K562 (cell line): Measurements from ENCODE around the gene PSD4. TPM values are rescaled to one million over a fixed set of nuclear protein-coding genes. Genes with fewer than 3 reads are reported as not detected.

ENCODE experiments used
- ATAC-seq: fragments of 200-7000 bp; cut with Tn5 transposase; 3 replicates; pipeline ENCODE4 v1.9.1; 2020; ENCODE audit warnings: moderate library complexity
- BruUV-seq: library from RNA; stranded (reverse); fragments of 400-500 nt; replicated peaks from 2 replicates; lab custom pipeline; 2021; lab: Mats Ljungman, UMichigan
- CTCF ChIA-PET: fragments of 300-600 bp; formaldehyde crosslinking; extraction: SDS; loops from one replicate; lab custom pipeline; 2021; ENCODE audit warnings: low intra/inter-chr PET ratio; lab: Yijun Ruan, JAX
- POLR2A ChIA-PET: fragments of 300-600, 350-650 bp; sonication (Branson Sonifier 250); formaldehyde crosslinking; extraction: SDS; loops from one replicate; lab custom pipeline; 2021; ENCODE audit warnings: antibody characterized with exemption, inconsistent platforms; lab: Yijun Ruan, JAX
- DNase-seq, 4 experiments: peaks; one replicate each; pipeline versions ENCODE4 v3.0.0 to v3.0.0-alpha.2; 2011 to 2018; ENCODE audit warnings: low spot score in 3 of 4, mixed read lengths in 3 of 4; ENCODE audit errors: extremely low read depth in 1 of 4
- FAIRE-seq: peaks from 2 replicates; lab custom pipeline; 2011; peaks lifted over from hg19 to GRCh38; lab: Jason Lieb, UNC
- H2AFZ ChIP-seq: 2 replicates; pipeline ENCODE4 v1.6.0; 2011; ENCODE audit warnings: low read depth, low read length, control low read depth, inconsistent platforms
- H3K27ac ChIP-seq: fragments of 200-600 bp; 3 replicates; pipeline ENCODE4 v1.8.0; 2011; ENCODE audit warnings: low read depth, mild to moderate bottlenecking, control low read depth, inconsistent platforms, low read length, moderate library complexity, mixed read lengths; ENCODE audit errors: extremely low read depth
- H3K27me3 ChIP-seq, 2 experiments: fragments of 300-600 bp in 1 of 2; 2 replicates in 1 of 2; 3 replicates in 1 of 2; pipeline versions ENCODE4 v1.6.0 to v1.8.0; 2011; ENCODE audit warnings: inconsistent platforms in 2 of 2, low read length in 2 of 2, mild to moderate bottlenecking in 1 of 2, mixed read lengths in 1 of 2, moderate library complexity in 1 of 2; ENCODE audit not compliant: control insufficient read depth in 2 of 2, insufficient read depth in 2 of 2
- H3K36me3 ChIP-seq: fragments of 300-600 bp; 3 replicates; pipeline ENCODE4 v1.8.0; 2011; ENCODE audit warnings: mild to moderate bottlenecking, low read length, inconsistent platforms; ENCODE audit not compliant: control insufficient read depth, insufficient read depth
- H3K4me1 ChIP-seq, 2 experiments: fragments of 200-600 bp in 1 of 2; replicated peaks in 1 of 2; 2 replicates in 1 of 2; 3 replicates in 1 of 2; pipeline versions ENCODE4 v1.5.1 to v1.8.0; 2011; ENCODE audit warnings: inconsistent platforms in 2 of 2, low read length in 2 of 2, mild to moderate bottlenecking in 1 of 2, mixed read lengths in 1 of 2, moderate library complexity in 1 of 2; ENCODE audit not compliant: control insufficient read depth in 2 of 2, insufficient read depth in 2 of 2
- H3K4me2 ChIP-seq: 2 replicates; pipeline ENCODE4 v1.6.1; 2011; ENCODE audit warnings: low read length, control low read depth, inconsistent platforms, mixed read lengths; ENCODE audit not compliant: insufficient read depth
- H3K4me3 ChIP-seq: fragments of 200-600 bp; sonication (generic), shearing (Covaris generic); 2 replicates; pipeline ENCODE4 v1.5.1; 2016; ENCODE audit warnings: control low read depth, inconsistent platforms
- H3K79me2 ChIP-seq: fragments of 200-600 bp; 3 replicates; pipeline ENCODE4 v1.8.0; 2011; ENCODE audit warnings: low read length, inconsistent platforms; ENCODE audit not compliant: control insufficient read depth, insufficient read depth
- H3K9ac ChIP-seq, 2 experiments: 2 replicates each; pipeline versions ENCODE4 v1.6.0 to v1.6.1; 2011; ENCODE audit warnings: low read depth in 2 of 2, low read length in 2 of 2, control low read depth in 1 of 2, inconsistent platforms in 1 of 2, mild to moderate bottlenecking in 1 of 2, mixed read lengths in 1 of 2; ENCODE audit not compliant: insufficient read depth in 1 of 2
- H3K9me1 ChIP-seq: one replicate; pipeline ENCODE4 v1.6.0; 2011; ENCODE audit warnings: inconsistent platforms, mild to moderate bottlenecking, low read length, moderate library complexity; ENCODE audit not compliant: control insufficient read depth, insufficient read depth
- H3K9me3 ChIP-seq: replicated peaks from 2 replicates; pipeline ENCODE4 v1.5.1; 2011; ENCODE audit warnings: low read depth, low read length, inconsistent platforms; ENCODE audit not compliant: control insufficient read depth, insufficient read depth
- H4K20me1 ChIP-seq: replicated peaks from 2 replicates; pipeline ENCODE4 v1.6.1; 2011; ENCODE audit warnings: low read length, inconsistent platforms, mixed read lengths; ENCODE audit not compliant: control insufficient read depth, insufficient read depth
- DACH1 ChIP-seq: fragments of 450-650 bp; IDR thresholded peaks from 2 replicates; pipeline ENCODE4 v1.6.1; 2018; ENCODE audit not compliant: partially characterized antibody
- E4F1 ChIP-seq: fragments of 250-450 bp; sonication (Bioruptor Pico); IDR thresholded peaks from 2 replicates; pipeline ENCODE4 v1.5.0; 2021; ENCODE audit warnings: mild to moderate bottlenecking, borderline replicate concordance
- FOXJ2 ChIP-seq: fragments of 200-800 bp; sonication (Bioruptor generic); IDR thresholded peaks from 2 replicates; pipeline ENCODE4 v1.6.1; 2016; ENCODE audit warnings: missing genetic modification characterization, missing compliant biosample characterization
- KLF10 ChIP-seq: fragments of 250-450 bp; sonication (Bioruptor Pico); IDR thresholded peaks from 2 replicates; pipeline ENCODE4 v1.6.1; 2021; ENCODE audit warnings: matching md5 sums
- NR3C1 ChIP-seq: sonication (generic); formaldehyde crosslinking; IDR thresholded peaks from 2 replicates; pipeline ENCODE4 v1.8.1; 2022; ENCODE audit warnings: missing genetic modification reagents
- RAD51 ChIP-seq: fragments of 450-650 bp; IDR thresholded peaks from 2 replicates; pipeline ENCODE4 v1.7.1; 2016; ENCODE audit warnings: low read depth, mild to moderate bottlenecking, borderline replicate concordance
- RBBP5 ChIP-seq: fragments of 200-600 bp; sonication (generic); IDR thresholded peaks from 2 replicates; pipeline ENCODE4 v1.6.1; 2012; ENCODE audit warnings: borderline replicate concordance, mild to moderate bottlenecking, low read length, control low read depth, inconsistent platforms; ENCODE audit not compliant: insufficient read depth, poor library complexity, severe bottlenecking
- RCOR1 ChIP-seq, 2 experiments: IDR thresholded peaks; 2 replicates each; pipeline ENCODE4 v1.6.1; 2012; ENCODE audit warnings: low read depth in 2 of 2, low read length in 2 of 2, borderline replicate concordance in 1 of 2, improper control_type of control experiment in 1 of 2
- SAFB ChIP-seq: fragments of 200-400 bp; formaldehyde crosslinking; IDR thresholded peaks from 2 replicates; pipeline ENCODE4 v1.6.1; 2017; ENCODE audit warnings: low read depth, low read length, borderline replicate concordance
- TAF7 ChIP-seq: fragments of 450-650 bp; IDR thresholded peaks from 2 replicates; pipeline ENCODE4 v1.6.1; 2016; ENCODE audit warnings: missing genetic modification characterization, missing compliant biosample characterization
- ZBTB33 ChIP-seq: sonication (generic); formaldehyde crosslinking; IDR thresholded peaks from 2 replicates; pipeline ENCODE4 v1.8.1; 2023; ENCODE audit warnings: mild to moderate bottlenecking, missing genetic modification reagents
- ZBTB5 ChIP-seq: fragments of 450-650 bp; IDR thresholded peaks from 2 replicates; pipeline ENCODE4 v1.6.1; 2017; ENCODE audit warnings: antibody characterized with exemption
- ZKSCAN1 ChIP-seq: fragments of 150-350 bp; IDR thresholded peaks from 2 replicates; pipeline ENCODE4 v1.6.1; 2016; ENCODE audit warnings: low read depth, low read length
- ZNF121 ChIP-seq: sonication (generic); formaldehyde crosslinking; conservative IDR thresholded peaks from 2 replicates; pipeline ENCODE4 v1.8.0; 2022; ENCODE audit warnings: missing genetic modification reagents
- ZNF175 ChIP-seq: fragments of 200-800 bp; sonication (Bioruptor generic); IDR thresholded peaks from 2 replicates; pipeline ENCODE4 v1.6.1; 2016; ENCODE audit warnings: low read depth, mild to moderate bottlenecking, missing genetic modification characterization, missing compliant biosample characterization
- ZNF311 ChIP-seq: fragments of 250-450 bp; sonication (Bioruptor Pico); IDR thresholded peaks from 2 replicates; pipeline ENCODE4 v1.4.0; 2020; ENCODE audit warnings: mild to moderate bottlenecking, moderate library complexity
- WGBS: fragments of 100-300 bp; shearing (Covaris generic); methylation state at CpG from one replicate; pipeline ENCODE4 v1.1.6; 2016; ENCODE audit warnings: low coverage, mixed read lengths; ENCODE audit not compliant: insufficient coverage; ENCODE audit errors: missing lambda C conversion rate; 5-methylcytosine and 5-hydroxymethylcytosine counted together
- in situ Hi-C: fragments of 300-500 bp; cut with MboI; formaldehyde crosslinking; loops from 4 replicates; pipeline ENCODE4 v1.15.0; 2018; ENCODE audit warnings: inconsistent platforms, mixed read lengths
- intact Hi-C: fragments of 100-400 bp; cut with micrococcal nuclease; formaldehyde crosslinking; loops from 2 replicates; pipeline ENCODE4 v1.14.2; 2022
- polyA plus RNA-seq, 8 experiments: library from polyadenylated mRNA; depleted of rRNA in 4 of 8; stranded (reverse) in 5 of 8; unstranded in 3 of 8; fragments of >200 nt; fragmentation: Nextera tagmentation in 2 of 8; fragmentation: Illumina TruSeq in 1 of 8; extraction: Ambion mirVana in 2 of 8; extraction: Trizol in 1 of 8; gene quantifications; 2 replicates each; pipeline versions ENCODE4 v1.2.1 to v1.2.3, GENCODE V29; 2011 to 2014; ENCODE audit warnings: inconsistent platforms in 1 of 8, missing spikeins in 1 of 8
- total RNA-seq, 7 experiments: library from RNA; depleted of rRNA in 6 of 7; stranded (reverse); fragments of >200 nt in 6 of 7; fragmentation: Illumina TruSeq in 2 of 7; extraction: Trizol in 2 of 7; gene quantifications; 2 replicates each; pipeline versions ENCODE4 v1.2.1 to v1.2.3, GENCODE V29; 2011 to 2021; ENCODE audit warnings: low replicate concordance in 1 of 7

Gene PSD4
- total and polyA plus RNA-seq, 9 of the 15 experiments (the other 6 are each of a cell fraction or from before 2014, with no cell fraction given), result 0.46 to 54.0 (median 20.8) TPM

GRCh38 chr2:113227698-113228097, 53.9 kb downstream of the PSD4 start:
- intact Hi-C loops (loop anchor here (5.0 kb wide), 1 partner anchor 90 kb away; no protein-coding TSS in a partner anchor), in situ Hi-C loops (no loop called here)
- no peaks in the 10 kb centered on the region for H3K9me3 ChIP-seq
- no peak overlapping the region for H3K4me2 ChIP-seq
- H3K27me3 ChIP-seq, result no peaks in the 10 kb centered on the region
- H4K20me1 ChIP-seq, result no peaks in the 10 kb centered on the region
- no peaks in the 10 kb centered on the region for H3K79me2 ChIP-seq
- ChIA-PET POLR2A (interaction anchor here (1.0 kb wide), 1 partner anchor 23 kb away, joined by 4 read pairs; no protein-coding TSS in a partner anchor), CTCF (no interaction called here)
- H3K9ac ChIP-seq, result no peak overlapping the region
- BruUV-seq, result no TSS peak
- FAIRE-seq, result no peak
- H3K4me3 ChIP-seq, result no peak overlapping the region
- no peaks in the 10 kb centered on the region for H3K9me1 ChIP-seq
- no peak for DNase-seq
- H3K36me3 ChIP-seq, result no peaks in the 10 kb centered on the region
- H3K4me1 ChIP-seq, result peaks cover 6 to 9% of the 10 kb centered on the region in 2 experiments; a peak in 3 of 5 replicates
- H2AFZ ChIP-seq, result no peak overlapping the region
- 12% methylated on average over 3 of the region's 3 CpGs for WGBS
- no peak for ATAC-seq
- no peak overlapping the region for H3K27ac ChIP-seq
- TF ChIP-seq FOXJ2 (no peak), RCOR1 (IDR thresholded peaks at IDR 0.05; ENCODE audit: borderline replicate concordance in 1 of 2, low read depth in 2 of 2, low read length in 2 of 2) (no peak), ZNF311 (CRISPR knock-in tag) (no peak), ZNF175 (CRISPR knock-in tag) (no peak), ZNF121 (no peak), E4F1 (CRISPR knock-in tag) (no peak), RAD51 (no peak), NR3C1 (CRISPR knock-in tag) (no peak), ZKSCAN1 (no peak), ZBTB5 (no peak), RBBP5 (no peak), TAF7 (no peak), DACH1 (no peak), KLF10 (no peak), SAFB (no peak), ZBTB33 (no peak)
